ENCODE data around the gene TDP1. TPM values are rescaled to one million over a fixed set of nuclear protein-coding genes. Genes with fewer than 3 reads are reported as not detected.

The TDP1 gene
- total RNA-seq, 4 donors from 2014 or later = 2.0 to 5.0 (median 3.8) TPM

- no peak for DNase-seq
- in situ Hi-C loops (cut with MboI; ENCODE audit: low sequenced_read_pairs in 4 of 4) (no loop called here), intact Hi-C loops (cut with DNase I; ENCODE audit: low total_unique reads) (no loop called here)
- H3K4me1 ChIP-seq = peaks cover 9 to 10% of the 10 kb centered on the region in 2 donors
- H3K36me3 ChIP-seq = no peaks in the 10 kb centered on the region
- no peak overlapping the region for H3K27ac ChIP-seq
- TF ChIP-seq POLR2A (IDR thresholded peaks at IDR 0.05) (no peak), CTCF (IDR thresholded peaks at IDR 0.05 in 4 of 5, conservative IDR thresholded peaks at IDR 0.05 in 1 of 5) (no peak)
- H3K9me3 ChIP-seq = no peaks in the 10 kb centered on the region
- no peaks in the 10 kb centered on the region for H3K27me3 ChIP-seq
- no peak for ATAC-seq
- H3K4me3 ChIP-seq = no peak overlapping the region
Observed at GRCh38 chr14:89927186-89927865, 28.4 kb upstream of the TDP1 start.

GRCh38 chr14:89933002-89933401 lies 22.7 kb upstream of the TDP1 start:
- no peak for TF ChIP-seq CTCF (IDR thresholded peaks at IDR 0.05 in 4 of 5, conservative IDR thresholded peaks at IDR 0.05 in 1 of 5)
- TF ChIP-seq POLR2A (IDR thresholded peaks at IDR 0.05) = no peak
- H3K4me3 ChIP-seq = no peak overlapping the region
- in situ Hi-C loops (cut with MboI; ENCODE audit: low sequenced_read_pairs in 4 of 4) (no loop called here), intact Hi-C loops (cut with DNase I; ENCODE audit: low total_unique reads) (no loop called here)
- H3K27me3 ChIP-seq = no peaks in the 10 kb centered on the region
- no peaks in the 10 kb centered on the region for H3K4me1 ChIP-seq
- DNase-seq = no peak
- H3K36me3 ChIP-seq = no peaks in the 10 kb centered on the region
- no peak overlapping the region for H3K27ac ChIP-seq
- no peaks in the 10 kb centered on the region for H3K9me3 ChIP-seq
- ATAC-seq = no peak

GRCh38 chr14:89936654-89937185 lies 19.0 kb upstream of the TDP1 start:
- ATAC-seq (no peak), DNase-seq (no peak)
- Histone ChIP-seq H3K36me3 (no peaks in the 10 kb centered on the region), H3K27me3 (no peaks in the 10 kb centered on the region), H3K9me3 (no peaks in the 10 kb centered on the region), H3K4me1 (no peaks in the 10 kb centered on the region), H3K4me3 (no peak overlapping the region), H3K27ac (no peak overlapping the region)
- no peak for TF ChIP-seq POLR2A (IDR thresholded peaks at IDR 0.05)
- no peak for TF ChIP-seq CTCF (IDR thresholded peaks at IDR 0.05 in 4 of 5, conservative IDR thresholded peaks at IDR 0.05 in 1 of 5)
- in situ Hi-C loops (cut with MboI; ENCODE audit: low sequenced_read_pairs in 4 of 4) (no loop called here), intact Hi-C loops (cut with DNase I; ENCODE audit: low total_unique reads) (no loop called here)

GRCh38 chr14:89941830-89942377 lies 13.8 kb upstream of the TDP1 start:
- H3K9me3 ChIP-seq = no peaks in the 10 kb centered on the region
- no peak for TF ChIP-seq CTCF (IDR thresholded peaks at IDR 0.05 in 4 of 5, conservative IDR thresholded peaks at IDR 0.05 in 1 of 5)
- TF ChIP-seq POLR2A (IDR thresholded peaks at IDR 0.05) = no peak
- ATAC-seq (no peak), DNase-seq (no peak)
- no peaks in the 10 kb centered on the region for H3K4me1 ChIP-seq
- intact Hi-C loops (cut with DNase I; ENCODE audit: low total_unique reads) (no loop called here), in situ Hi-C loops (cut with MboI; ENCODE audit: low sequenced_read_pairs in 4 of 4) (no loop called here)
- no peak overlapping the region for H3K4me3 ChIP-seq
- H3K36me3 ChIP-seq = no peaks in the 10 kb centered on the region
- H3K27me3 ChIP-seq = no peaks in the 10 kb centered on the region
- H3K27ac ChIP-seq = no peak overlapping the region
